DND-41 (cell line): ENCODE measurements around the gene NSDHL.

Experiments used
- ATAC-seq: fragments of 200-7000 bp; cut with Tn5 transposase; 3 replicates; pipeline ENCODE4 v1.9.1; 2021; ENCODE audit warnings: low read depth; ENCODE audit not compliant: insufficient read depth
- DNase-seq: peaks from one replicate; pipeline ENCODE4 v3.0.0-alpha.2; 2020
- H2AFZ ChIP-seq: 2 replicates; pipeline ENCODE4 v1.6.0; 2012; ENCODE audit warnings: low read depth, low read length
- H3K27ac ChIP-seq: 2 replicates; pipeline ENCODE4 v1.5.1; 2012; ENCODE audit warnings: low read length, inconsistent platforms
- H3K27me3 ChIP-seq: fragments of 200-600 bp; sonication (generic); 2 replicates; pipeline ENCODE4 v1.6.0; 2012; ENCODE audit warnings: low read length, mild to moderate bottlenecking, inconsistent platforms; ENCODE audit not compliant: insufficient read depth, poor library complexity
- H3K36me3 ChIP-seq: 2 replicates; pipeline ENCODE4 v1.5.1; 2012; ENCODE audit warnings: low read length, inconsistent platforms; ENCODE audit not compliant: insufficient read depth
- H3K4me1 ChIP-seq: 2 replicates; pipeline ENCODE4 v1.5.1; 2012; ENCODE audit warnings: mild to moderate bottlenecking, low read length; ENCODE audit not compliant: insufficient read depth
- H3K4me2 ChIP-seq: 2 replicates; pipeline ENCODE4 v1.6.0; 2012; ENCODE audit warnings: mild to moderate bottlenecking, moderate library complexity, low read length, inconsistent platforms; ENCODE audit not compliant: insufficient read depth
- H3K4me3 ChIP-seq, 2 experiments: fragments of 200-600 bp in 1 of 2; shearing (Covaris generic) in 1 of 2; 2 replicates each; pipeline ENCODE4 v1.5.1; 2012 to 2016; ENCODE audit warnings: inconsistent platforms in 2 of 2, low read length in 2 of 2, mild to moderate bottlenecking in 2 of 2, low read depth in 1 of 2, moderate library complexity in 1 of 2
- H3K79me2 ChIP-seq: 2 replicates; pipeline ENCODE4 v1.6.0; 2012; ENCODE audit warnings: low read length, inconsistent platforms; ENCODE audit not compliant: insufficient read depth
- H3K9ac ChIP-seq: 2 replicates; pipeline ENCODE4 v1.6.0; 2012; ENCODE audit warnings: low read depth, mild to moderate bottlenecking, inconsistent platforms, low read length, moderate library complexity
- H3K9me3 ChIP-seq: 2 replicates; pipeline ENCODE4 v1.5.1; 2012; ENCODE audit warnings: low read length, moderate library complexity, mild to moderate bottlenecking, inconsistent platforms; ENCODE audit not compliant: insufficient read depth, severe bottlenecking
- H4K20me1 ChIP-seq: 2 replicates; pipeline ENCODE4 v1.6.0; 2012; ENCODE audit warnings: low read length; ENCODE audit not compliant: insufficient read depth
- EZH2 ChIP-seq: IDR thresholded peaks from 3 replicates; pipeline ENCODE4 v1.6.1; 2012; ENCODE audit warnings: borderline replicate concordance, low read depth, mild to moderate bottlenecking, moderate library complexity, low read length, inconsistent platforms; ENCODE audit not compliant: severe bottlenecking
- TF ChIP-seq, protein P1 (sequence below): IDR thresholded peaks from 2 replicates; pipeline ENCODE4 v1.5.1; 2012; ENCODE audit warnings: borderline replicate concordance, low read length, moderate library complexity, mild to moderate bottlenecking; ENCODE audit not compliant: poor library complexity, severe bottlenecking; ENCODE audit errors: extremely low read depth

Gene NSDHL

GRCh38 chrX:152845618-152846240, 14.9 kb downstream of the NSDHL start:
- Histone ChIP-seq H3K4me1 (no peaks in the 10 kb centered on the region), H3K79me2 (peaks cover 36% of the 10 kb centered on the region), H3K36me3 (peaks cover 27% of the 10 kb centered on the region), H3K9ac (no peak overlapping the region), H3K27ac (no peak overlapping the region), H3K4me3 (no peak overlapping the region), H3K27me3 (no peaks in the 10 kb centered on the region), H3K4me2 (no peak overlapping the region), H4K20me1 (peaks cover 3% of the 10 kb centered on the region; the same call in 1 of the 2 replicates), H2AFZ (no peak overlapping the region), H3K9me3 (no peaks in the 10 kb centered on the region)
- no peak for ATAC-seq
- no peak for TF ChIP-seq EZH2
- TF ChIP-seq, protein P1, sequence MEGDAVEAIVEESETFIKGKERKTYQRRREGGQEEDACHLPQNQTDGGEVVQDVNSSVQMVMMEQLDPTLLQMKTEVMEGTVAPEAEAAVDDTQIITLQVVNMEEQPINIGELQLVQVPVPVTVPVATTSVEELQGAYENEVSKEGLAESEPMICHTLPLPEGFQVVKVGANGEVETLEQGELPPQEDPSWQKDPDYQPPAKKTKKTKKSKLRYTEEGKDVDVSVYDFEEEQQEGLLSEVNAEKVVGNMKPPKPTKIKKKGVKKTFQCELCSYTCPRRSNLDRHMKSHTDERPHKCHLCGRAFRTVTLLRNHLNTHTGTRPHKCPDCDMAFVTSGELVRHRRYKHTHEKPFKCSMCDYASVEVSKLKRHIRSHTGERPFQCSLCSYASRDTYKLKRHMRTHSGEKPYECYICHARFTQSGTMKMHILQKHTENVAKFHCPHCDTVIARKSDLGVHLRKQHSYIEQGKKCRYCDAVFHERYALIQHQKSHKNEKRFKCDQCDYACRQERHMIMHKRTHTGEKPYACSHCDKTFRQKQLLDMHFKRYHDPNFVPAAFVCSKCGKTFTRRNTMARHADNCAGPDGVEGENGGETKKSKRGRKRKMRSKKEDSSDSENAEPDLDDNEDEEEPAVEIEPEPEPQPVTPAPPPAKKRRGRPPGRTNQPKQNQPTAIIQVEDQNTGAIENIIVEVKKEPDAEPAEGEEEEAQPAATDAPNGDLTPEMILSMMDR = no peak
- no peak for DNase-seq

- Histone ChIP-seq H3K9me3 (no peaks in the 10 kb centered on the region), H4K20me1 (peaks cover 3% of the 10 kb centered on the region; the same call in 1 of the 2 replicates), H3K79me2 (peaks cover 21% of the 10 kb centered on the region; the same call in 1 of the 2 replicates), H3K27ac (no peak overlapping the region), H3K4me2 (no peak overlapping the region), H3K27me3 (no peaks in the 10 kb centered on the region), H3K4me3 (no peak overlapping the region), H3K36me3 (peaks cover 42% of the 10 kb centered on the region), H3K9ac (no peak overlapping the region), H3K4me1 (no peaks in the 10 kb centered on the region), H2AFZ (no peak overlapping the region)
- ATAC-seq (no peak), DNase-seq (no peak)
- TF ChIP-seq, protein P1 = no peak
Measured at GRCh38 chrX:152847281-152847680, 16.4 kb downstream of the NSDHL start.

- H3K36me3 ChIP-seq = peaks cover 54% of the 10 kb centered on the region
- ATAC-seq = no peak
- no peak for TF ChIP-seq EZH2
- TF ChIP-seq, protein P1 = no peak
Measured at GRCh38 chrX:152850465-152850864, 19.6 kb downstream of the NSDHL start.

GRCh38 chrX:152853986-152854385, 23.1 kb downstream of the NSDHL start:
- no peak for ATAC-seq
- no peak overlapping the region for H3K4me3 ChIP-seq

More at GRCh38 chrX:152850465-152850864, 19.6 kb downstream of the NSDHL start:
- Histone ChIP-seq H3K79me2 (peaks cover 2% of the 10 kb centered on the region; the same call in 1 of the 2 replicates), H3K4me1 (no peaks in the 10 kb centered on the region), H3K4me3 (no peak overlapping the region), H2AFZ (no peak overlapping the region), H3K4me2 (no peak overlapping the region), H3K9ac (no peak overlapping the region), H3K27me3 (no peaks in the 10 kb centered on the region), H4K20me1 (no peaks in the 10 kb centered on the region), H3K9me3 (no peaks in the 10 kb centered on the region), H3K27ac (no peak overlapping the region)
- no peak for DNase-seq

More at GRCh38 chrX:152853986-152854385, 23.1 kb downstream of the NSDHL start:
- H3K9me3 ChIP-seq = no peaks in the 10 kb centered on the region
- H2AFZ ChIP-seq = no peak overlapping the region
- no peak overlapping the region for H3K27ac ChIP-seq
- no peaks in the 10 kb centered on the region for H3K27me3 ChIP-seq
- TF ChIP-seq, protein P1 = no peak
- no peak for TF ChIP-seq EZH2
- H3K79me2 ChIP-seq = no peaks in the 10 kb centered on the region
- H3K9ac ChIP-seq = no peak overlapping the region
- H3K4me2 ChIP-seq = no peak overlapping the region
- H4K20me1 ChIP-seq = no peaks in the 10 kb centered on the region
- no peaks in the 10 kb centered on the region for H3K4me1 ChIP-seq
- no peak for DNase-seq
- H3K36me3 ChIP-seq = peaks cover 49% of the 10 kb centered on the region
